H1 (cell line): Measurements from ENCODE around the gene ATE1.

Experiments
- CEBPB ChIP-seq: IDR thresholded peaks from 2 replicates; pipeline ENCODE4 v1.6.1; 2012; ENCODE audit warnings: low read depth, low read length
- CTCF ChIP-seq, 3 experiments: IDR thresholded peaks; 1 replicate in 2 of 3; 2 replicates in 1 of 3; pipeline versions ENCODE4 v1.5.1 to v1.6.1; 2011; ENCODE audit warnings: low read length in 3 of 3, mild to moderate bottlenecking in 3 of 3, inconsistent platforms in 2 of 3, low read depth in 1 of 3, moderate library complexity in 1 of 3; ENCODE audit not compliant: insufficient read depth in 1 of 3; ENCODE audit errors: control extremely low read depth in 1 of 3
- GABPA ChIP-seq: IDR thresholded peaks from 2 replicates; pipeline ENCODE4 v1.6.1; 2011; ENCODE audit warnings: mild to moderate bottlenecking, low read length, moderate library complexity, borderline replicate concordance; ENCODE audit not compliant: insufficient read depth
- JUND ChIP-seq: IDR thresholded peaks from 2 replicates; pipeline ENCODE4 v1.6.1; 2011; ENCODE audit warnings: mild to moderate bottlenecking, improper control_type of control experiment, low read length
- PHF8 ChIP-seq: fragments of 200-600 bp; sonication (generic); conservative IDR thresholded peaks from 2 replicates; pipeline ENCODE4 v1.7.1; 2012; ENCODE audit warnings: low read depth, mild to moderate bottlenecking, inconsistent platforms, low read length, moderate library complexity
- POLR2A ChIP-seq, 2 experiments: IDR thresholded peaks; 1 replicate in 1 of 2; 2 replicates in 1 of 2; pipeline ENCODE4 v1.6.1; 2011; ENCODE audit warnings: low read depth in 2 of 2, low read length in 2 of 2, mild to moderate bottlenecking in 2 of 2; ENCODE audit errors: control extremely low read depth in 1 of 2
- POU5F1 ChIP-seq: IDR thresholded peaks from 2 replicates; pipeline ENCODE4 v1.6.1; 2011; ENCODE audit warnings: low read depth, mild to moderate bottlenecking, low read length, moderate library complexity
- SP4 ChIP-seq: IDR thresholded peaks from 2 replicates; pipeline ENCODE4 v1.6.1; 2012; ENCODE audit warnings: low read length, inconsistent platforms
- TAF1 ChIP-seq: IDR thresholded peaks from 2 replicates; pipeline ENCODE4 v1.6.1; 2011; ENCODE audit warnings: mild to moderate bottlenecking, low read depth, low read length
- YY1 ChIP-seq: IDR thresholded peaks from 2 replicates; pipeline ENCODE4 v1.6.1; 2011; ENCODE audit warnings: low read depth, mild to moderate bottlenecking, low read length

- no peak for TF ChIP-seq CTCF (IDR thresholded peaks at IDR 0.05; ENCODE audit: control extremely low read depth in 1 of 3, insufficient read depth in 1 of 3, low read depth in 1 of 3, low read length in 3 of 3)
- TF ChIP-seq POU5F1, result no peak
- TF ChIP-seq POLR2A (IDR thresholded peaks at IDR 0.05; ENCODE audit: control extremely low read depth in 1 of 2, low read depth in 2 of 2, low read length in 2 of 2), result no peak
- TF ChIP-seq SP4, result no peak
- TF ChIP-seq YY1, result no peak
- TF ChIP-seq GABPA, result no peak
- no peak for TF ChIP-seq TAF1
- no peak for TF ChIP-seq PHF8
- no peak for TF ChIP-seq CEBPB
- no peak for TF ChIP-seq JUND
Measured at GRCh38 chr10:121698902-121699301, 228.9 kb downstream of the ATE1 start.
